Keratinocyte (primary cell): ENCODE measurements around the gene CD37. TPM values are rescaled to one million over a fixed set of nuclear protein-coding genes. Genes with fewer than 3 reads are reported as not detected.

Experiments used
- DNase-seq: peaks from one replicate; pipeline ENCODE4 v3.0.0-alpha.2; 2011; ENCODE audit warnings: low read depth, missing footprints, low spot score
- FAIRE-seq: peaks from 2 replicates; lab custom pipeline; 2011; peaks lifted over from hg19 to GRCh38; lab: Jason Lieb, UNC
- H2AFZ ChIP-seq: 2 replicates; pipeline ENCODE4 v1.6.0; 2012; ENCODE audit warnings: low read length, control low read depth, inconsistent platforms; ENCODE audit not compliant: control insufficient read depth
- H3K27ac ChIP-seq: 2 replicates; pipeline ENCODE4 v1.5.1; 2011; ENCODE audit warnings: low read length; ENCODE audit not compliant: control insufficient read depth, insufficient read depth
- H3K27me3 ChIP-seq: 3 replicates; pipeline ENCODE4 v1.6.0; 2011; ENCODE audit warnings: low read length; ENCODE audit not compliant: control insufficient read depth, insufficient read depth; ENCODE audit errors: extremely low read depth
- H3K36me3 ChIP-seq, 2 experiments: 2 replicates in 1 of 2; 3 replicates in 1 of 2; pipeline ENCODE4 v1.5.1; 2011; ENCODE audit warnings: low read length in 2 of 2, mild to moderate bottlenecking in 1 of 2; ENCODE audit not compliant: control insufficient read depth in 2 of 2, insufficient read depth in 2 of 2; ENCODE audit errors: extremely low read depth in 1 of 2
- H3K4me1 ChIP-seq: 3 replicates; pipeline ENCODE4 v1.5.1; 2011; ENCODE audit warnings: low read length; ENCODE audit not compliant: control insufficient read depth, insufficient read depth; ENCODE audit errors: extremely low read depth
- H3K4me2 ChIP-seq: 3 replicates; pipeline ENCODE4 v1.6.0; 2011; ENCODE audit warnings: low read depth, low read length; ENCODE audit not compliant: control insufficient read depth, insufficient read depth; ENCODE audit errors: extremely low read depth
- H3K4me3 ChIP-seq, 3 experiments: fragments of 200-600 bp in 1 of 3; sonication (generic) in 1 of 3; 2 replicates in 2 of 3; 3 replicates in 1 of 3; pipeline ENCODE4 v1.5.1; 2011 to 2016; ENCODE audit warnings: low read length in 3 of 3, mild to moderate bottlenecking in 3 of 3, control low read depth in 2 of 3, inconsistent platforms in 1 of 3, low read depth in 1 of 3, mixed read lengths in 1 of 3, mixed run types in 1 of 3, moderate library complexity in 1 of 3; ENCODE audit not compliant: control insufficient read depth in 2 of 3, insufficient read depth in 2 of 3; ENCODE audit errors: extremely low read depth in 1 of 3
- H3K79me2 ChIP-seq: 2 replicates; pipeline ENCODE4 v1.6.0; 2012; ENCODE audit warnings: low read length; ENCODE audit not compliant: control insufficient read depth, insufficient read depth
- H3K9ac ChIP-seq: 3 replicates; pipeline ENCODE4 v1.6.0; 2011; ENCODE audit warnings: low read length; ENCODE audit not compliant: control insufficient read depth, insufficient read depth; ENCODE audit errors: extremely low read depth
- H3K9me1 ChIP-seq: 3 replicates; pipeline ENCODE4 v1.6.0; 2011; ENCODE audit warnings: low read length; ENCODE audit not compliant: control insufficient read depth, insufficient read depth; ENCODE audit errors: extremely low read depth
- H3K9me3 ChIP-seq: 2 replicates; pipeline ENCODE4 v1.5.1; 2012; ENCODE audit warnings: low read depth, low read length; ENCODE audit not compliant: control insufficient read depth
- H4K20me1 ChIP-seq: 3 replicates; pipeline ENCODE4 v1.6.0; 2011; ENCODE audit warnings: low read length; ENCODE audit not compliant: control insufficient read depth, insufficient read depth; ENCODE audit errors: extremely low read depth
- EZH2 ChIP-seq: IDR thresholded peaks from one replicate; pipeline ENCODE4 v1.6.1; 2012; ENCODE audit warnings: inconsistent platforms, mild to moderate bottlenecking, low read length, moderate library complexity
- dilution Hi-C: fragments of 300-500 bp; cut with MboI; formaldehyde crosslinking; loops from one replicate; pipeline ENCODE4 v1.7.0; 2020; ENCODE audit warnings: low sequenced_read_pairs; ENCODE audit not compliant: extremely low pct_ligation_motif_present
- polyA plus RNA-seq, 5 experiments: library from polyadenylated mRNA; depleted of rRNA in 3 of 5; stranded (reverse) in 3 of 5; stranded (forward) in 1 of 5; unstranded in 1 of 5; fragments of >200 nt; gene quantifications; 1 replicate in 1 of 5; 2 replicates in 3 of 5; 3 replicates in 1 of 5; pipeline versions ENCODE4 v1.2.1 to v1.2.3, GENCODE V29; 2011 to 2012; ENCODE audit warnings: missing spikeins in 2 of 5, low read depth in 1 of 5, low replicate concordance in 1 of 5
- TF ChIP-seq, protein P1 (sequence below), 3 experiments: IDR thresholded peaks in 1 of 3; conservative IDR thresholded peaks in 1 of 3; optimal IDR thresholded peaks in 1 of 3; 2 replicates in 2 of 3; 3 replicates in 1 of 3; pipeline versions ENCODE3 to v1.5.1; 2011; ENCODE audit warnings: low read length in 3 of 3, mild to moderate bottlenecking in 3 of 3, moderate library complexity in 2 of 3, control low read depth in 1 of 3, inconsistent platforms in 1 of 3; ENCODE audit not compliant: insufficient read depth in 2 of 3; ENCODE audit errors: extremely low read depth in 1 of 3

CD37 gene
- polyA plus RNA-seq, 1 donor (not counting 4 experiments of a cell fraction or from before 2014, with no cell fraction given): not detected

DNA sequence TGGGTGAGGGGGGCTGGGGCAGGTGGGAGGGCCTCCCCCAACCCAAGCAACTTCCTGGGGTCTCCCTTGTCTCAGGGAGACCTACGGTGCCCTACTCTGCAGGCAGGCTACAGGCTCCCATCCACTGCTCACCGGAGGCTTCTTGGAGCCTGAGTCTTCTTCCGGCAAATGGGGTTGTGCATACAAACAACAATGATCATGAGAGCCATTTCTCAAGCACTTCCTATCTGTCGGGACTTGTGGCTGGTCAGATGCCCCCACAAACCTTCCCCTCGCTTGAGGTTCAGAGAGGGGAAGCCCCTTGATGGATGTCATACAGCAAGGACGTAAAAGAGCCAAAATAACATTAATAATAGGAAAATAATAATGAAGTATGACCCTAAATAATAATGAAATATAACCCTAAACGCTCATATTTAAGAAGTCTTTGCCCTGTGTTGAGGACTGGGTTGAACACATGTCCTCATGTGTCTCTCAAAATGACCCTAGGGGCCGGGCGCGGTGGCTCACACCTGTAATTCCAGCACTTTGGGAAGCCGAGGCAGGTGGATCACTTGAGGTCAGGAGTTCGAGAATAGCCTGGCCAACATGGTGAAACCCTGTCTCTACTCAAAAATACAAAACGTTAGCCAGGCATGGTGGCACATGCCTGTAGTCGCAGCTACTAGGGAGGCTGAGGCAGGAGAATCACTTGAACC is 727 bp downstream of the CD37 start:
- Histone ChIP-seq H2AFZ (no peak overlapping the region), H3K4me2 (no peak overlapping the region), H3K4me3 (no peak overlapping the region), H3K27me3 (peaks cover 16% of the 10 kb centered on the region), H4K20me1 (no peaks in the 10 kb centered on the region), H3K27ac (no peak overlapping the region), H3K9ac (no peak overlapping the region), H3K9me3 (no peaks in the 10 kb centered on the region), H3K9me1 (no peaks in the 10 kb centered on the region), H3K79me2 (no peaks in the 10 kb centered on the region), H3K4me1 (peaks cover 3% of the 10 kb centered on the region), H3K36me3 (peaks cover 0 to 2% of the 10 kb centered on the region in 2 experiments)
- dilution Hi-C loops: no loop called here
- no peak for FAIRE-seq
- DNase-seq: no peak
- TF ChIP-seq, protein P1, sequence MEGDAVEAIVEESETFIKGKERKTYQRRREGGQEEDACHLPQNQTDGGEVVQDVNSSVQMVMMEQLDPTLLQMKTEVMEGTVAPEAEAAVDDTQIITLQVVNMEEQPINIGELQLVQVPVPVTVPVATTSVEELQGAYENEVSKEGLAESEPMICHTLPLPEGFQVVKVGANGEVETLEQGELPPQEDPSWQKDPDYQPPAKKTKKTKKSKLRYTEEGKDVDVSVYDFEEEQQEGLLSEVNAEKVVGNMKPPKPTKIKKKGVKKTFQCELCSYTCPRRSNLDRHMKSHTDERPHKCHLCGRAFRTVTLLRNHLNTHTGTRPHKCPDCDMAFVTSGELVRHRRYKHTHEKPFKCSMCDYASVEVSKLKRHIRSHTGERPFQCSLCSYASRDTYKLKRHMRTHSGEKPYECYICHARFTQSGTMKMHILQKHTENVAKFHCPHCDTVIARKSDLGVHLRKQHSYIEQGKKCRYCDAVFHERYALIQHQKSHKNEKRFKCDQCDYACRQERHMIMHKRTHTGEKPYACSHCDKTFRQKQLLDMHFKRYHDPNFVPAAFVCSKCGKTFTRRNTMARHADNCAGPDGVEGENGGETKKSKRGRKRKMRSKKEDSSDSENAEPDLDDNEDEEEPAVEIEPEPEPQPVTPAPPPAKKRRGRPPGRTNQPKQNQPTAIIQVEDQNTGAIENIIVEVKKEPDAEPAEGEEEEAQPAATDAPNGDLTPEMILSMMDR (optimal IDR thresholded peaks at IDR 0.05 in 1 of 3, IDR thresholded peaks at IDR 0.05 in 1 of 3, conservative IDR thresholded peaks at IDR 0.05 in 1 of 3; ENCODE audit: extremely low read depth in 1 of 3, insufficient read depth in 2 of 3, low read length in 3 of 3): no peak
- TF ChIP-seq EZH2: no peak

DNA sequence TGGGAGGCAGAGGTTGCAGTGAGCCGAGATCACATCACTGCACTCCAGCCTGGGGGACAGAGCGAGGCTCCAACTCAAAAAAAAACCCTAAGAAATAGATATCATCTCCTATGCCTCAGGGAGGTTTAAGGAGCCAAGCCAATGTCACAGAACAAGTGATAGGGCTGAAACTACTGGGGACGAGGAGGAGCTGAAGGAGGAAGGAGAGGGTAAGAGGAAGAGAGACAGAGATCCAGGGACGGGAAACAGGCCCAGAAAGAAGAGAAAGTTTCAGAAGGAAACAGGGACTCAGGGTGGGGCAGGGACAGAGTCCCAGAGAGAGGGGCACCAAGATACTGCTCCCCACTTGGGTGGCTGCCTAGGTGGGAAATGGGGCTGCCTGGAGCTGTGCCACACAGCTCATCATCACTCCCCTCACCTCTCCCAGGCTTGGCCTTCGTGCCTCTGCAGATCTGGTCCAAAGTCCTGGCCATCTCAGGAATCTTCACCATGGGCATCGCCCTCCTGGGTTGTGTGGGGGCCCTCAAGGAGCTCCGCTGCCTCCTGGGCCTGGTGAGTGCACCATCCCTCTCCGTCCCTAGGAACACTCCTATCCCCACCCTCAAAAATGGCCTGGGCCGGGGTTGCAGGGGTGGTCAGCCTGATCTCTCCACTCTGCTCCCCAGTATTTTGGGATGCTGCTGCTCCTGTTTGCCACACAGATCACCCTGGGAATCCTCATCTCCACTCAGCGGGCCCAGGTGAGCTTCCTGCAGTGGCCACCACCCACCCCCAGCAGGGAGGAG is 1.5 kb downstream of the CD37 start:
- H3K36me3 ChIP-seq: peaks cover 0 to 2% of the 10 kb centered on the region in 2 experiments
- FAIRE-seq (no peak), DNase-seq (no peak)
- TF ChIP-seq EZH2: no peak
- TF ChIP-seq, protein P1 (optimal IDR thresholded peaks at IDR 0.05 in 1 of 3, IDR thresholded peaks at IDR 0.05 in 1 of 3, conservative IDR thresholded peaks at IDR 0.05 in 1 of 3; ENCODE audit: extremely low read depth in 1 of 3, insufficient read depth in 2 of 3, low read length in 3 of 3): no peak
- H3K9ac ChIP-seq: no peak overlapping the region
- H3K9me1 ChIP-seq: no peaks in the 10 kb centered on the region
- no peak overlapping the region for H2AFZ ChIP-seq
- H3K27me3 ChIP-seq: peaks cover 16% of the 10 kb centered on the region
- H3K79me2 ChIP-seq: no peaks in the 10 kb centered on the region
- H3K9me3 ChIP-seq: no peaks in the 10 kb centered on the region
- H3K4me3 ChIP-seq: no peak overlapping the region
- H3K4me1 ChIP-seq: peaks cover 3% of the 10 kb centered on the region
- H3K27ac ChIP-seq: no peak overlapping the region
- dilution Hi-C loops: no loop called here
- H4K20me1 ChIP-seq: no peaks in the 10 kb centered on the region
- H3K4me2 ChIP-seq: no peak overlapping the region
